Measurements from ENCODE around the gene GPX2.

GPX2 gene

GRCh38 chr14:64953310-64953654, 10.7 kb upstream of the GPX2 start:
- Histone ChIP-seq H3K27me3 (ENCODE audit: insufficient read depth, poor library complexity, severe bottlenecking) (no peaks in the 10 kb centered on the region), H3K27ac (replicated peaks) (no peak overlapping the region), H3K4me3 (replicated peaks; ENCODE audit: insufficient read depth, low read length) (no peak overlapping the region)
- DNase-seq (ENCODE audit: low read depth in 1 of 2, low spot score in 1 of 2), result no peak
- TF ChIP-seq POLR2AphosphoS5 (IDR thresholded peaks at IDR 0.05; ENCODE audit: low read depth) (no peak), SPI1 (IDR thresholded peaks at IDR 0.05; ENCODE audit: borderline replicate concordance, low read depth) (no peak), REST (IDR thresholded peaks at IDR 0.05; ENCODE audit: insufficient replicate concordance, low read depth) (no peak), CTCF (IDR thresholded peaks at IDR 0.05; ENCODE audit: insufficient read depth, low read length) (no peak), GABPA (IDR thresholded peaks at IDR 0.05; ENCODE audit: low read depth) (no peak)

- Histone ChIP-seq H3K27ac (replicated peaks) (no peak overlapping the region), H3K4me3 (replicated peaks; ENCODE audit: insufficient read depth, low read length) (no peak overlapping the region), H3K27me3 (ENCODE audit: insufficient read depth, poor library complexity, severe bottlenecking) (no peaks in the 10 kb centered on the region)
- TF ChIP-seq REST (IDR thresholded peaks at IDR 0.05; ENCODE audit: insufficient replicate concordance, low read depth) (no peak), CTCF (IDR thresholded peaks at IDR 0.05; ENCODE audit: insufficient read depth, low read length) (no peak), SPI1 (IDR thresholded peaks at IDR 0.05; ENCODE audit: borderline replicate concordance, low read depth) (no peak), POLR2AphosphoS5 (IDR thresholded peaks at IDR 0.05; ENCODE audit: low read depth) (no peak), GABPA (IDR thresholded peaks at IDR 0.05; ENCODE audit: low read depth) (no peak)
- DNase-seq (ENCODE audit: low read depth in 1 of 2, low spot score in 1 of 2), result no peak
Measured at GRCh38 chr14:64952598-64953309, 10.2 kb upstream of the GPX2 start.

GRCh38 chr14:64951724-64952123, 9.2 kb upstream of the GPX2 start:
- no peak overlapping the region for H3K27ac ChIP-seq (replicated peaks)
- DNase-seq (ENCODE audit: low read depth in 1 of 2, low spot score in 1 of 2), result no peak
- TF ChIP-seq SPI1 (IDR thresholded peaks at IDR 0.05; ENCODE audit: borderline replicate concordance, low read depth), result no peak
- TF ChIP-seq POLR2AphosphoS5 (IDR thresholded peaks at IDR 0.05; ENCODE audit: low read depth), result no peak
- no peak for TF ChIP-seq REST (IDR thresholded peaks at IDR 0.05; ENCODE audit: insufficient replicate concordance, low read depth)
- TF ChIP-seq GABPA (IDR thresholded peaks at IDR 0.05; ENCODE audit: low read depth), result no peak
- TF ChIP-seq CTCF (IDR thresholded peaks at IDR 0.05; ENCODE audit: insufficient read depth, low read length), result no peak
- H3K4me3 ChIP-seq (replicated peaks; ENCODE audit: insufficient read depth, low read length), result no peak overlapping the region
- no peaks in the 10 kb centered on the region for H3K27me3 ChIP-seq (ENCODE audit: insufficient read depth, poor library complexity, severe bottlenecking)

Data from HL-60 (cell line).